Measurements from ENCODE around the gene WDR88.

The WDR88 gene
- 0 to 0.30 (median 0.07) reads per million in 9 experiments for total RNA-seq

- ATAC-seq (replicated peaks) (no peak), DNase-seq (no peak)
- no peaks in the 10 kb centered on the region for H3K9me3 Mint-ChIP-seq
- H3K4me3 Mint-ChIP-seq = no peak within 1 kb of the TSS
- peaks cover 0 to 5% of the 10 kb centered on the region in 2 donors for H3K4me1 Mint-ChIP-seq (ENCODE audit: low read depth in 2 of 2)
- peaks cover 0 to 1% of the 10 kb centered on the region in 2 donors for H3K27me3 Mint-ChIP-seq
- no peak within 1 kb of the TSS for H3K27ac Mint-ChIP-seq
- peaks cover 35% of the 10 kb centered on the region for H3K36me3 Mint-ChIP-seq (ENCODE audit: insufficient read depth)
These were observed at the start of gene WDR88 for GRCh38 chr19:33132021-33132420. TSS of gene WDR88 (plus strand) at chr19:33132114. CDS start at chr19:33132170, 56 bp downstream.

- ATAC-seq (replicated peaks) (no peak), DNase-seq (no peak)
- Mint-ChIP-seq H3K9me3 (no peaks in the 10 kb centered on the region), H3K36me3 (ENCODE audit: insufficient read depth) (peaks cover 28% of the 10 kb centered on the region), H3K27me3 (no peaks in the 10 kb centered on the region), H3K27ac (no peak overlapping the region), H3K4me3 (no peak overlapping the region), H3K4me1 (ENCODE audit: low read depth in 2 of 2) (peaks cover 16 to 20% of the 10 kb centered on the region in 2 donors)
These were observed 46.3 kb upstream of the WDR88 start for GRCh38 chr19:33085570-33086128.

GRCh38 chr19:33086955-33087354 is 45.0 kb upstream of the WDR88 start:
- no peaks in the 10 kb centered on the region for H3K9me3 Mint-ChIP-seq
- no peak overlapping the region for H3K4me3 Mint-ChIP-seq
- no peak for ATAC-seq (replicated peaks)
- no peak overlapping the region for H3K27ac Mint-ChIP-seq
- H3K36me3 Mint-ChIP-seq (ENCODE audit: insufficient read depth) = peaks cover 34% of the 10 kb centered on the region
- H3K4me1 Mint-ChIP-seq (ENCODE audit: low read depth in 2 of 2) = peaks cover 4 to 8% of the 10 kb centered on the region in 2 donors
- no peaks in the 10 kb centered on the region for H3K27me3 Mint-ChIP-seq
- no peak for DNase-seq

GRCh38 chr19:33089010-33089409 is 42.9 kb upstream of the WDR88 start:
- Mint-ChIP-seq H3K27ac (no peak overlapping the region), H3K27me3 (no peaks in the 10 kb centered on the region), H3K9me3 (no peaks in the 10 kb centered on the region), H3K36me3 (ENCODE audit: insufficient read depth) (peaks cover 53% of the 10 kb centered on the region), H3K4me1 (ENCODE audit: low read depth in 2 of 2) (peaks cover 0 to 2% of the 10 kb centered on the region in 2 donors), H3K4me3 (no peak overlapping the region)
- DNase-seq (no peak), ATAC-seq (replicated peaks) (no peak)

GRCh38 chr19:33090179-33090578 is 41.7 kb upstream of the WDR88 start:
- no peaks in the 10 kb centered on the region for H3K9me3 Mint-ChIP-seq
- DNase-seq (no peak), ATAC-seq (replicated peaks) (no peak)
- H3K4me3 Mint-ChIP-seq = no peak overlapping the region
- H3K36me3 Mint-ChIP-seq (ENCODE audit: insufficient read depth) = peaks cover 65% of the 10 kb centered on the region
- no peak overlapping the region for H3K27ac Mint-ChIP-seq
- no peaks in the 10 kb centered on the region for H3K4me1 Mint-ChIP-seq (ENCODE audit: low read depth in 2 of 2)
- no peaks in the 10 kb centered on the region for H3K27me3 Mint-ChIP-seq

GRCh38 chr19:33093420-33094210 is 38.3 kb upstream of the WDR88 start:
- ATAC-seq (replicated peaks) = no peak
- H3K9me3 Mint-ChIP-seq = no peaks in the 10 kb centered on the region

GRCh38 chr19:33094436-33095067 is 37.4 kb upstream of the WDR88 start:
- Mint-ChIP-seq H3K4me3 (no peak overlapping the region), H3K9me3 (no peaks in the 10 kb centered on the region), H3K36me3 (ENCODE audit: insufficient read depth) (peaks cover 89% of the 10 kb centered on the region), H3K4me1 (ENCODE audit: low read depth in 2 of 2) (peaks cover 2 to 4% of the 10 kb centered on the region in 2 donors), H3K27me3 (no peaks in the 10 kb centered on the region), H3K27ac (no peak overlapping the region)
- DNase-seq = no peak
- ATAC-seq (replicated peaks) = no peak

More at GRCh38 chr19:33093420-33094210, 38.3 kb upstream of the WDR88 start:
- no peak overlapping the region for H3K27ac Mint-ChIP-seq
- no peak for DNase-seq
- peaks cover 2 to 4% of the 10 kb centered on the region in 2 donors for H3K4me1 Mint-ChIP-seq (ENCODE audit: low read depth in 2 of 2)
- peaks cover 90% of the 10 kb centered on the region for H3K36me3 Mint-ChIP-seq (ENCODE audit: insufficient read depth)
- no peaks in the 10 kb centered on the region for H3K27me3 Mint-ChIP-seq
- H3K4me3 Mint-ChIP-seq = no peak overlapping the region

- H3K27me3 Mint-ChIP-seq = no peaks in the 10 kb centered on the region
- H3K36me3 Mint-ChIP-seq (ENCODE audit: insufficient read depth) = peaks cover 86% of the 10 kb centered on the region
- no peak overlapping the region for H3K27ac Mint-ChIP-seq
- no peak overlapping the region for H3K4me3 Mint-ChIP-seq
- ATAC-seq (replicated peaks) (no peak), DNase-seq (no peak)
- H3K9me3 Mint-ChIP-seq = no peaks in the 10 kb centered on the region
- H3K4me1 Mint-ChIP-seq (ENCODE audit: low read depth in 2 of 2) = peaks cover 2 to 4% of the 10 kb centered on the region in 2 donors
These were observed 35.9 kb upstream of the WDR88 start for GRCh38 chr19:33096005-33096404.

GRCh38 chr19:33098055-33098534 is 33.8 kb upstream of the WDR88 start:
- Mint-ChIP-seq H3K4me3 (no peak overlapping the region), H3K4me1 (ENCODE audit: low read depth in 2 of 2) (peaks cover 2 to 4% of the 10 kb centered on the region in 2 donors), H3K27me3 (no peaks in the 10 kb centered on the region), H3K36me3 (ENCODE audit: insufficient read depth) (peaks cover 89% of the 10 kb centered on the region), H3K27ac (peak overlapping the region in 1 of 2 donors; percentile 47), H3K9me3 (no peaks in the 10 kb centered on the region)
- ATAC-seq (replicated peaks) = no peak
- no peak for DNase-seq

GRCh38 chr19:33100894-33101644 is 30.8 kb upstream of the WDR88 start:
- Mint-ChIP-seq H3K27me3 (no peaks in the 10 kb centered on the region), H3K4me3 (no peak overlapping the region), H3K36me3 (ENCODE audit: insufficient read depth) (peaks cover 76% of the 10 kb centered on the region), H3K27ac (no peak overlapping the region), H3K9me3 (no peaks in the 10 kb centered on the region), H3K4me1 (ENCODE audit: low read depth in 2 of 2) (peaks cover 2 to 4% of the 10 kb centered on the region in 2 donors)
- no peak for DNase-seq
- no peak for ATAC-seq (replicated peaks)

- Mint-ChIP-seq H3K9me3 (no peaks in the 10 kb centered on the region), H3K36me3 (ENCODE audit: insufficient read depth) (peaks cover 70% of the 10 kb centered on the region), H3K4me3 (no peak overlapping the region), H3K27ac (peak overlapping the region in 1 of 2 donors; percentile 21), H3K27me3 (no peaks in the 10 kb centered on the region), H3K4me1 (ENCODE audit: low read depth in 2 of 2) (no peaks in the 10 kb centered on the region)
- DNase-seq (no peak), ATAC-seq (replicated peaks) (no peak)
These were observed 29.0 kb upstream of the WDR88 start for GRCh38 chr19:33102893-33103292.

GRCh38 chr19:33108161-33108560 is 23.8 kb upstream of the WDR88 start:
- ATAC-seq (replicated peaks) (no peak), DNase-seq (no peak)
- Mint-ChIP-seq H3K4me3 (no peak overlapping the region), H3K27ac (peak overlapping the region in 1 of 2 donors; percentile 39), H3K36me3 (ENCODE audit: insufficient read depth) (peaks cover 69% of the 10 kb centered on the region), H3K27me3 (no peaks in the 10 kb centered on the region), H3K9me3 (no peaks in the 10 kb centered on the region), H3K4me1 (ENCODE audit: low read depth in 2 of 2) (no peaks in the 10 kb centered on the region)

Data from effector memory CD8-positive, alpha-beta T cell (primary cell).